SK-N-SH treated with all-trans-retinoic acid at 6 μM for 48 hours (cell line): ENCODE results near the gene PNMA6F.

Experiments
- ATAC-seq: fragments of 200-7000 bp; cut with Tn5 transposase; 3 replicates; pipeline ENCODE4 v1.9.1; 2020; ENCODE audit warnings: mild to moderate bottlenecking, moderate library complexity
- ARNTL ChIP-seq: fragments of 450-650 bp; formaldehyde crosslinking; IDR thresholded peaks from 2 replicates; pipeline ENCODE4 v1.5.0; 2020; ENCODE audit warnings: low read depth, mild to moderate bottlenecking, moderate library complexity, borderline replicate concordance
- BACH2 ChIP-seq: fragments of 250-450 bp; sonication (Bioruptor Pico); IDR thresholded peaks from 2 replicates; pipeline ENCODE4 v1.9.0; 2021; ENCODE audit warnings: mild to moderate bottlenecking, borderline replicate concordance
- CREB5 ChIP-seq: fragments of 250-450 bp; sonication (Bioruptor Pico); IDR thresholded peaks from 2 replicates; pipeline ENCODE4 v1.5.1; 2020; ENCODE audit warnings: low read depth, mild to moderate bottlenecking, moderate library complexity
- CSDC2 ChIP-seq: fragments of 250-450 bp; sonication (Bioruptor Pico); IDR thresholded peaks from 2 replicates; pipeline ENCODE4 v1.5.0; 2020; ENCODE audit warnings: mild to moderate bottlenecking, moderate library complexity
- ESRRG ChIP-seq: fragments of 250-450 bp; sonication (Bioruptor Pico); IDR thresholded peaks from 2 replicates; pipeline ENCODE4 v1.6.1; 2021; ENCODE audit warnings: mild to moderate bottlenecking
- GLIS3 ChIP-seq: fragments of 250-450 bp; sonication (Bioruptor Pico); IDR thresholded peaks from 2 replicates; pipeline ENCODE4 v1.5.0; 2020; ENCODE audit warnings: mild to moderate bottlenecking, moderate library complexity
- ISL1 ChIP-seq: fragments of 250-450 bp; sonication (Bioruptor Pico); IDR thresholded peaks from 2 replicates; pipeline ENCODE4 v2.1.2; 2022; ENCODE audit warnings: mild to moderate bottlenecking, moderate library complexity
- OSR1 ChIP-seq: fragments of 250-450 bp; sonication (Bioruptor Pico); IDR thresholded peaks from 2 replicates; pipeline ENCODE4 v1.8.0; 2022; ENCODE audit warnings: moderate library complexity, mild to moderate bottlenecking, inconsistent platforms
- PPARA ChIP-seq: fragments of 250-450 bp; sonication (Bioruptor Pico); IDR thresholded peaks from 2 replicates; pipeline ENCODE4 v1.5.0; 2020; ENCODE audit warnings: mild to moderate bottlenecking, borderline replicate concordance
- RARB ChIP-seq: fragments of 250-450 bp; sonication (Bioruptor Pico); IDR thresholded peaks from 2 replicates; pipeline ENCODE4 v1.8.0; 2021; ENCODE audit warnings: mild to moderate bottlenecking, moderate library complexity
- SNAI2 ChIP-seq: fragments of 250-450 bp; sonication (Bioruptor Pico); IDR thresholded peaks from 2 replicates; pipeline ENCODE4 v1.5.0; 2020; ENCODE audit warnings: mild to moderate bottlenecking, moderate library complexity
- TCF4 ChIP-seq: fragments of 250-450 bp; sonication (Bioruptor Pico); IDR thresholded peaks from 2 replicates; pipeline ENCODE4 v1.8.0; 2021; ENCODE audit warnings: mild to moderate bottlenecking, moderate library complexity, borderline replicate concordance
- TOX ChIP-seq: fragments of 250-450 bp; sonication (Bioruptor Pico); IDR thresholded peaks from 2 replicates; pipeline ENCODE4 v1.8.0; 2021; ENCODE audit warnings: mild to moderate bottlenecking, moderate library complexity, borderline replicate concordance
- TSHZ2 ChIP-seq: fragments of 250-450 bp; sonication (Bioruptor Pico); IDR thresholded peaks from 2 replicates; pipeline ENCODE4 v1.5.0; 2020; ENCODE audit warnings: mild to moderate bottlenecking, moderate library complexity
- ZC3H10 ChIP-seq: fragments of 250-450 bp; sonication (Bioruptor Pico); IDR thresholded peaks from 2 replicates; pipeline ENCODE4 v1.5.1; 2021; ENCODE audit warnings: mild to moderate bottlenecking, moderate library complexity
- ZFP3 ChIP-seq: fragments of 250-450 bp; sonication (Bioruptor Pico); IDR thresholded peaks from 2 replicates; pipeline ENCODE4 v1.5.0; 2020; ENCODE audit warnings: mild to moderate bottlenecking, moderate library complexity
- ZNF70 ChIP-seq: fragments of 450-650 bp; formaldehyde crosslinking; IDR thresholded peaks from 2 replicates; pipeline ENCODE4 v1.5.0; 2020; ENCODE audit warnings: mild to moderate bottlenecking, moderate library complexity
- ZNF8 ChIP-seq: fragments of 450-650 bp; formaldehyde crosslinking; IDR thresholded peaks from 2 replicates; pipeline ENCODE4 v1.5.0; 2020; ENCODE audit warnings: mild to moderate bottlenecking, moderate library complexity
- TF ChIP-seq, protein P1 (sequence below): fragments of 250-450 bp; sonication (Bioruptor Pico); IDR thresholded peaks from 2 replicates; pipeline ENCODE4 v1.8.0; 2020; ENCODE audit warnings: mild to moderate bottlenecking, moderate library complexity, borderline replicate concordance
- TF ChIP-seq, protein P2 (sequence below): fragments of 250-450 bp; sonication (Bioruptor Pico); IDR thresholded peaks from 2 replicates; pipeline ENCODE4 v1.5.1; 2021; ENCODE audit warnings: mild to moderate bottlenecking, moderate library complexity

The PNMA6F gene

GRCh38 chrX:153305972-153306371 lies 15.6 kb downstream of the PNMA6F start:
- ATAC-seq: no peak
- TF ChIP-seq TOX (CRISPR knock-in tag) (no peak), PPARA (CRISPR knock-in tag) (no peak), SNAI2 (CRISPR knock-in tag) (no peak), TSHZ2 (CRISPR knock-in tag) (no peak), ZC3H10 (CRISPR knock-in tag) (no peak), ISL1 (CRISPR knock-in tag) (no peak), ESRRG (no peak), GLIS3 (no peak), CREB5 (CRISPR knock-in tag) (no peak), ZFP3 (CRISPR knock-in tag) (no peak), BACH2 (no peak), ARNTL (no peak), CSDC2 (CRISPR knock-in tag) (no peak)
- TF ChIP-seq, protein P1, sequence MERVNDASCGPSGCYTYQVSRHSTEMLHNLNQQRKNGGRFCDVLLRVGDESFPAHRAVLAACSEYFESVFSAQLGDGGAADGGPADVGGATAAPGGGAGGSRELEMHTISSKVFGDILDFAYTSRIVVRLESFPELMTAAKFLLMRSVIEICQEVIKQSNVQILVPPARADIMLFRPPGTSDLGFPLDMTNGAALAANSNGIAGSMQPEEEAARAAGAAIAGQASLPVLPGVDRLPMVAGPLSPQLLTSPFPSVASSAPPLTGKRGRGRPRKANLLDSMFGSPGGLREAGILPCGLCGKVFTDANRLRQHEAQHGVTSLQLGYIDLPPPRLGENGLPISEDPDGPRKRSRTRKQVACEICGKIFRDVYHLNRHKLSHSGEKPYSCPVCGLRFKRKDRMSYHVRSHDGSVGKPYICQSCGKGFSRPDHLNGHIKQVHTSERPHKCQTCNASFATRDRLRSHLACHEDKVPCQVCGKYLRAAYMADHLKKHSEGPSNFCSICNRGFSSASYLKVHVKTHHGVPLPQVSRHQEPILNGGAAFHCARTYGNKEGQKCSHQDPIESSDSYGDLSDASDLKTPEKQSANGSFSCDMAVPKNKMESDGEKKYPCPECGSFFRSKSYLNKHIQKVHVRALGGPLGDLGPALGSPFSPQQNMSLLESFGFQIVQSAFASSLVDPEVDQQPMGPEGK (CRISPR knock-in tag): no peak

DNA sequence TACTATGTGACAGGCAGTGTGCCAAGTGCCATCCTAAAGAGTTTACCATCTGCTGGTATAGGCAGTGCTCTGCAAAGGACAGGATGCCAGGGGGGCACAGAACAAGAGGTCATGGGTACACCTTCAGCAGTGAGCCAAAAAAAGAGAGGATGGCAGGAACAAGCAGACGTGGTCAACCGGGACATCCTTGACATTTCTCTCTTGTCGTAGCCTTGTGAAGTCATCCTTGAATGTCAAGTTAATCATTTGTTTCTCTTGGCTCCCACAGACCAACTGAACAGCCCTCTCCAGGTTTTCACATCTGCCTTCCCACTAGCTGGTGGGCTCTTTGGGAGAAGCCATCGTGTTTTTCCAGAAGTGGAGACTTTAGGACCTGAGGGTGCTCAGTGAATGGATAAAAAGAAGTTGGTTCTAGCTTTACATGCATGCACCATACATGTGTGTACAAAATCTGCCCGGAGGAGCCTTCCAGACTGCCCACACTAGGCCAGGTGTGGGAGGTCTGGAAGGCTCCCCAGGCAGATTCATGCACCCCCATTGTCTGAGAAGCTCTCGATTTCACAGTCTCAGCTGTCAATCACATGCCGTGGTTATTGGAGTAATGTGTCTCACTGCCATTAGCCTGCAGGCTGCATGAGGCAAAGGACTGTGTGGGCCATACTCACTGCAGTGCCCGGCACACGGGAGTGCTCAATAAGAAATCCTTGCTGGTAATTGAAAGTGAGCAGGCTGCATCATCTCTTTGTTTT lies 16.4 kb downstream of the PNMA6F start:
- ATAC-seq: no peak
- TF ChIP-seq RARB (CRISPR knock-in tag) (no peak), TSHZ2 (CRISPR knock-in tag) (no peak), TCF4 (CRISPR knock-in tag) (no peak), SNAI2 (CRISPR knock-in tag) (no peak), CREB5 (CRISPR knock-in tag) (no peak), BACH2 (no peak), ESRRG (no peak), ISL1 (CRISPR knock-in tag) (no peak), ZNF70 (CRISPR knock-in tag) (no peak), CSDC2 (CRISPR knock-in tag) (no peak), ZC3H10 (CRISPR knock-in tag) (no peak), ZNF8 (CRISPR knock-in tag) (no peak), OSR1 (no peak)
- TF ChIP-seq, protein P1 (CRISPR knock-in tag): no peak
- TF ChIP-seq, protein P2, sequence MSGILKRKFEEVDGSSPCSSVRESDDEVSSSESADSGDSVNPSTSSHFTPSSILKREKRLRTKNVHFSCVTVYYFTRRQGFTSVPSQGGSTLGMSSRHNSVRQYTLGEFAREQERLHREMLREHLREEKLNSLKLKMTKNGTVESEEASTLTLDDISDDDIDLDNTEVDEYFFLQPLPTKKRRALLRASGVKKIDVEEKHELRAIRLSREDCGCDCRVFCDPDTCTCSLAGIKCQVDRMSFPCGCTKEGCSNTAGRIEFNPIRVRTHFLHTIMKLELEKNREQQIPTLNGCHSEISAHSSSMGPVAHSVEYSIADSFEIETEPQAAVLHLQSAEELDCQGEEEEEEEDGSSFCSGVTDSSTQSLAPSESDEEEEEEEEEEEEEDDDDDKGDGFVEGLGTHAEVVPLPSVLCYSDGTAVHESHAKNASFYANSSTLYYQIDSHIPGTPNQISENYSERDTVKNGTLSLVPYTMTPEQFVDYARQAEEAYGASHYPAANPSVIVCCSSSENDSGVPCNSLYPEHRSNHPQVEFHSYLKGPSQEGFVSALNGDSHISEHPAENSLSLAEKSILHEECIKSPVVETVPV (CRISPR knock-in tag): no peak
